HG03060 (cell line): Measurements from ENCODE around the gene DPEP2.
"Not testable (repeated sequence)": the region's sequence is repeated elsewhere in the genome, so short reads cannot be mapped to it uniquely, and the experiment has no call there.

Experiments
- ATAC-seq: cut with Tn5 transposase; IDR thresholded peaks from one replicate; pipeline ENCODE4 v1.9.1; 2021; ENCODE audit warnings: low read depth, moderate number of reproducible peaks; ENCODE audit not compliant: unreplicated experiment

DPEP2 gene

GRCh38 chr16:67977469-67978227 is 21.6 kb downstream of the DPEP2 start:
- no peak for ATAC-seq

- no peak for ATAC-seq
Measured at GRCh38 chr16:67977005-67977404, 22.3 kb downstream of the DPEP2 start.

GRCh38 chr16:67976205-67976604 is 23.1 kb downstream of the DPEP2 start:
- ATAC-seq = no peak

DNA sequence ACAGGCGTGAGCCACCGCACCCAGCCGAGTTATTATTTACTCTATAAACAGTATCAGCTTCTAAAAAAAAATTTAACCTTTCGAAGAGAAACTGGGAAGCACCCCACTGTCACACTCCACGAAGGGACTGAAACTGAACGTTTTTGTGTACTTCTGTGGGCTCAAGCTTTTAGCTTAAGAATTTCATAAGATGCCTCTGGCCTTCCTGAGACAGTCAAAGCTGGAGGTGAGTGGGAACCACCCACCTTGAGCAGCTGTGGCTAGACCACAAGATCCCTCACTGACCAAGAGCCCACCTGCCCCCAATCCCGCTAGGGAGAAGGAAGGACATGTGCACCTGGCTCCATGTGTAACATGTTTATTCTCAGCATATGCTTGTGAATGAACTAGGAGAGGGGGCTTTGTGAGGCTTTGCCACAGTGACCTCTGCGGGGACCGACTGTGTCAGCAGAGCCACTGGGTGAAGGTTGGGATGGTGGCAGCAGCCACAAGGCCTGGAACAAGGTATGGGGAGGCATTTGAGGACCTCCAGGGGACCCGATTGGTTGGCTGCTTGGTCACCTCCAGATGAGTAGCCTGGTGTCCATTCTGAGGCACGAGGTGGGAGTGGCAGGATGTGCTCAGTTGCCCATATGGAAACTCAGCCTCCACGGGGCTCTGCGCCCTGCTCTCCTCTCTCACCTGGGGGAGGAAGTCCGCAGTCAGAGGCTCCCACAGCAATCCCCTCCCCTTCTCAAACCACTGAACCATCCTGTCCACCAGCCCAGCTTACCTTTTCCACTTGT is 23.8 kb downstream of the DPEP2 start:
- ATAC-seq = no peak

- not testable (repeated sequence) for ATAC-seq
Measured at GRCh38 chr16:67972285-67972684, 27.0 kb downstream of the DPEP2 start.

GRCh38 chr16:67971111-67971510 is 28.2 kb downstream of the DPEP2 start:
- no peak for ATAC-seq

GRCh38 chr16:67969254-67970039 is 29.8 kb downstream of the DPEP2 start:
- ATAC-seq = no peak

- no peak for ATAC-seq
Measured at GRCh38 chr16:67968400-67969253, 30.7 kb downstream of the DPEP2 start, which contains the start of gene SLC12A4. SLC12A4 (minus strand) TSS chr16:67968637; CDS start chr16:67968553, 84 bp downstream.

DNA sequence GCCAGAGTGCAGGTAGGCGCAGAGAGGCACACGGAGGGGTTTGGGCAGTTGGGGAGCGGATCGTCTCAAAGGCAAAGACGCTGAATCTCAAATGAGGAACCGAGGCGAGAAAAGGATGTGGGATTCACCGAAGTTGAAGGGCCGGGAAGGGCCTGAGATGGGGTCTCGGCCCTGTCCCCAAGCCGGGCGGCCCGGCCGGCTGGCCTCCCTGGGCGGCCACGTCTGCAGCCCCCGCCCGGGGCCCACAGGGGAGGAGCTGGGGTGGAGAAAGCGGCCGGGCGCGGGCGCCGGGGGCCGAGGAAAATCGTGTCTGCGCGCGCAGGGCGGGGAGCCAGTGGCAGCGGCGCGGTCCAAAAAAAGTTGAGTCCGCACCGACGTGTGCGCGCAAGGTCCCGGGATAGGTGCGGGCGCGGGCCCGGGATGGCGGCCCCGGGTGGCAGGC is 31.3 kb downstream of the DPEP2 start:
- no peak for ATAC-seq

DNA sequence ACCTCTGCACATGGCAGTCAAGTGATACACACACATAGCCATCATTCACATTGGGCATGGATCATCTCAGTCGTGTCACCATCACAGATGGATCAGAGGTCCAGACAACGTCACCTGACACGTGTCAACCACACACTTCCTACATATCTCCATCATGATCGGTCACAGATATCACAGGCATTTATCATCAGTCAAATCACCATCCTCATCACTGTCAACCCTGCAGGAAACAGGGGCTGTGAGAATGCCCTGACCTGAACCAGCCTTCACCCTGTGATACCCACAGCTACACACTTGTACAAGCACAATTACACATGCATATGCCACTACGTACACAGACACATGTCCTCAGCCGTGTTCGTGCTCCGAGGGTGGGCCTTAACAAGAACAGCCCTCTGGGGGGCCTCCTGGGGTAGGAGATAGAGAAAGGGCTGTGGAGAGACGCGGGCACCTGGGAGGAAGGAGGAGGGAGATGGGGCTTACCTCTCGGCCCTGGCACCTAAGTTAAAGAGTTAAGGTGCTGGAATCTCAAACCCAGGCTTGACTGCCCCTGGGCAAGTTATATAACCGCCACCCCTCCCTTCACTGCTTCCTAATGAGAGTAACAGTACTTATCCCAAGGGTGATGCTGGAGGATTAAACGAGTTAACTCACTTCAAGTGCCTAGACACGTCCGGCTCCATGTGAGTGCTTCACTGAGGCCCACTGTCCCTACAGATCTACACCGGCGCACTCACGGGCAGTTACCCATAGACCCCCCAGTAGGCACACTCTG is 31.9 kb downstream of the DPEP2 start:
- ATAC-seq = no peak

DNA sequence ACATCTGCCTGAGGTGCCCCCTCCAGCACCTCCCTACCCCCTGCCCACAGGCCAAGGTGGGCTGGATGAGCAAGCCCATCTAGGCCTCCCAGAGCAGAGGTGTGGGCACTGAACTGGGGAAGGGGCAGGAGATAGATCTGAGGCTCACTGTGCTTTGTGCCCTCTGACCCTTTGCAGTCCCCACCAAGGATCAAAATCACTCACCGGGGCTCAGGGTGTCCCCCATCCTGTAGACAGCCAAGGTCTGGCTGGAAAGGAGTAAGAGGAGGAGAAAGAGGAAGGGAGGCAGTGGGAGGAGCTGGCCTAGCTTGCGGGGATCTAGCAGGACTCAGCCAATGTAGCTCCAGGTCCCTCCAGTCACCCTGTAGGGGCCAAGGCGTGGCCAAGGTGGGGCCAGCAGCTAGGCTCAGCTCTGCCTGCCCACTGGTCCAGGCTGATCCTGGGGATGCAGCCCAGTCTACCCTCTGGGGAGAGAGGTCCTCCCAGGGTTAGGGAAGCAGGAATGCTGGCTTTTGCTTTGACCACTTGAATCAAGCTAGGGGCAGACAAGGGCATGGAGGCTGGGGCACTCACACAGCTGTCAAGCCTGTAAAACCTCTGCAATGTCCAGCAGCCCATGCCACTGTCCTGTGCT is 32.6 kb downstream of the DPEP2 start:
- ATAC-seq = no peak

DNA sequence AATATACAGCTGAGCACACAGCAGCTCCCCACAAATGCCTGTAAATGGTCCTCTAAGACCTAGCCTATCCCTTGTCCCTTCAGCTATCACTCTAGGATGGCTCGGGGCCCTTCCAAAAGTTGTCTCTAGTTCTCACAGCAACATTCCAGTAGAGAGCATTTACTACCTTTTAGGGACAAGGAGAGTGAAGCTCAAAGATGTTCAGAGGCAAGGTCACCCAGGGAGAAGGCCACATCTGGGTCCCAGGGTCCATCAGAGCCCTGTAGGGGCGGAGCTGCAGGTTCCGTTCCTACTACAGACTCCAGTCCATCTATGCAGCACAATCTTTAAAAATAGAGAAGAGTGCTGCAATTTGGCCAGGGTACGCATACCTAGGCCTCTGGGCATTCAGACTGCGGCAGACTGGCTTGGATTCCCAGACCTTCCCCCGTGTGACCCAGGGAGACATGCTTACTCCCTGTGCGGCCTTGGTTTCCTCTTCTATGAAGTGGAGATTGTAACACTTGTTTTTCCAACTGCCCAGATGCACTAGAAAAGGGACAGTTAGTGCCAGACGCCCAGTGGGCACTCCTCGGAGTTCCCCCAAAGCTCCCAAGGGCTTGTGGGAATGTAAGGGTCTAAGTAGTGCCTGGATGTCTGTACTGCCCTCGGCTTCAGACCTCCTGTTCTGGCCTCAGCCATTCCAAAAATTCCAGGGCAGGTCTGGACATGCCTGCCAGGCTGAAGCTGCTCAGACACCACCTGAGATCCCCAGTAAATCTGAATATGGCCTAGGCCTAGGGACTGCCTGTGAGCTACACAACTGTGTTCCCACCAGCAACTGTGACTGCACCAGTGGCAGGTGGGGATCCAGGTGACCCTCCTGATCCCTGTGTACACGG is 33.4 kb downstream of the DPEP2 start:
- ATAC-seq = no peak

GRCh38 chr16:67964477-67965131 is 34.7 kb downstream of the DPEP2 start:
- no peak for ATAC-seq

DNA sequence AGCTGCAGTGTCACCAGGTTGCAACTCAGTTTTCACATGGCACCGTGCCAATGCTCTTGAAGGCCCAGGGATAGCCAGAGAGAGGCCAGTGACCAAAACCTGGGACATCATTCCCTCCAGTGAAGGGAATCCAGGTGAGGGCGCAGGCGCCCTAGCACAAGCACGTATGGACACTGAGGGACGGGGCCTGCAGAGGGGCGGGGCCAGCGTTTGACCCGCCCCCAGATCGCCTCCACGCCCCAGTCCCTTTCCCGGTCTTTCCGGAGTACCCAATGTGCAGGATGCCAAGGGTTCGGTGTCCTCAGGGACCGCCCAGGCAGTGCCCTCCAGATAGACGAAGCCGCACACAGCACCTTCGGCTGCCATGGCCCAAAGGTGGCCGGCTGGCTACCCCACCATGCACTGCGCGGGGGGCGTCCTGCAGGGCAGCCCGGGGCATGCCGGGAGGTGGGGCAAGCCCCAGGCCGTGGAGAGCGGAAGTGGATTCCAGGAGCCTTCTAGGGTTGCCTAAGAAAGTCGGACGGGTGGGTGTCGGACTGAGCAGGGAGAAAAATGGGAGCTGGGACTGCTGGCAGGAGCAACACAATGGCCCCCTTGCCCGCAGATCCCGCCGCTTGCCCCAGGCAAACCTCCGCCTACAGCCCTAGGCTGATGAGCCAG is 35.5 kb downstream of the DPEP2 start:
- no peak for ATAC-seq

- ATAC-seq = no peak
Measured at GRCh38 chr16:67963292-67963661, 36.0 kb downstream of the DPEP2 start.

GRCh38 chr16:67962135-67962534 is 37.1 kb downstream of the DPEP2 start:
- no peak for ATAC-seq

DNA sequence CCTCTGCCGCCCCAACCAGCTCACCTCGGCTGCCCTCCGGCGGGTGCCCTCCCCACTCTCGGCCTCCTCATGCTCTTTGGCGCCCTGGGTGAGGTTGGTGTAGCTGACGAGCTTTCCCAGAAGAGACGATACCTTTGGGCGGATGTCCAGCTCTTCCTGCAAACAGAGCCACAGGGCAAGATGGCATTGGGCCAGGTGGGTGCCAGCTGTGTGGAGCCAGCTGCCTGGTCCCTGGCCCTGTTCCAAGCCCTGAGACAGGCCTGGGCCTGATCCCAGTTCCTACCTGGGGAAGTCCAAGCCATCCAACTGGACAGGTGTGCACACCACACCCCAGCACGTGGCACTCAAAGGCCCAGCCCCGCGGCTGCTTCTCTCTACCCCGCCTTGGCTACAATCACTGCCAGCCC is 37.7 kb downstream of the DPEP2 start:
- ATAC-seq = no peak
